NCI-H774 (cell line): ENCODE data around the gene MOCS2.

Source experiments
- DNase-seq: peaks from one replicate; lab custom pipeline; 2025; lab: John Stamatoyannopoulos, UW

The MOCS2 gene

DNA sequence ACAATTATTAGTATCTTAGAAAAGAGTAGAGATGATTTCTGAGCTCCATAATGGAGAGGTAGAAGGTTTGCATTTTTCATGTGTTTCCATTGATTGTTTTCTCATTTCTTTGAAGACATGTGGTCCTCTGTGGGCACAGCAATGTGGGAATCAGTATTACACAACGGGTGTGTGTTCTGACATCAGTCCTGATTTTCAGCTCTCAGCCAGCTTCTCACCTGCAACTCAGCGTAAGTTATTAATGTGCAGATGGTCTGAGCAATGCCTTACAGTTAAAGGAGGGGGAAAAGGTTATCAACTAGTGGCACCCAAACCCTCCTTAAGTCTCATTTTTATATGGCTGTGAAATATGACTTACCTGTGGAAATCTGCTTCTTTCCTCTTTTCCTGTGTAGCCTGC, 61.3 kb downstream of the MOCS2 start:
- no peak for DNase-seq
